ENCODE data around the gene CXXC1.

DNA sequence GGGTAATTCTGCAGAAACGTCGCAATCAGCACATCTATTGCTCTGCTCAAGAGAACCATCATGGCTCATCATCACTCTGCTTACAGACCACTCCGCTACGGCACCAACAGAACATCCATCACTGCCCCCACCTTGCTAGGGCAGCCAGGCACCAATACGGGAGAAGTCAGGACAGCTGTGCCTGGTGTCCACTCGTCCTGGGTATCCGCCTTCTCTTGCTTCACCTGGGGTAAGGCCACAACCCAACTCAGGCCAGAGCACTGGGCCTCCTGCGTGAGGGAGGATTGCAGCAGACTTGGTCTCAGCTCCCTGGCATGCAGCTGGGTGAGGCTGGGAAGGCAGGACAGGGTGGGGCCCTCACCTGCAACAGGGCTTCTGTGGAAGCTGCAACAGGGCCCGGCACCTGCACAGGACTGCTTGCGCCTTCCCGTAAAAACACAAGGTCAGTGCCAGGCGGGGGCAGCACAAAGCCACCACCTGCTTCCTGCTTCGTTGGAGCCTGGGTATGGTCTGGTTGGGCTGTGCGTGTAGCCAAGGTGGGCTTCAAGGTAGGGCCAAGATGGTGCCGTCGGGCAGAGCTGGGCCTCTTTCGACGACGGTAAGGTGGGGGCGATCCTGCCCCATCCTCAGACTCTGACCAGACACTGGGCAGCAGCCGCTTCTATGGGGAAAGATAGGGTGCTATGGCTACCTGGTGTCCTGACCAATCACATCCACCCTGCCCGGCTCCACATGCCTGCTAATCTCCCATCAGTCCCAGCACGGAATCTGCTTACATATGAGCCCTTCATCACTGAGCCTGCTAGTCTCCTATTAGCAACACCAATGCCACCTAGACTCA, 14.1 kb downstream of the CXXC1 start:
- TF ChIP-seq, protein P1, sequence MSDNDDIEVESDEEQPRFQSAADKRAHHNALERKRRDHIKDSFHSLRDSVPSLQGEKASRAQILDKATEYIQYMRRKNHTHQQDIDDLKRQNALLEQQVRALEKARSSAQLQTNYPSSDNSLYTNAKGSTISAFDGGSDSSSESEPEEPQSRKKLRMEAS (IDR thresholded peaks at IDR 0.05) = no peak
- TF ChIP-seq CTCF (IDR thresholded peaks at IDR 0.05; ENCODE audit: low read depth, low read length, missing input control) = no peak
- TF ChIP-seq JUND (IDR thresholded peaks at IDR 0.05) = no peak
- TF ChIP-seq SP1 (IDR thresholded peaks at IDR 0.05) = no peak
- no peak for TF ChIP-seq EGR1 (IDR thresholded peaks at IDR 0.05; ENCODE audit: low read depth in 2 of 2)
- no peak for TF ChIP-seq REST (IDR thresholded peaks at IDR 0.05)
- no peak for TF ChIP-seq FOXA1 (IDR thresholded peaks at IDR 0.05)
- TF ChIP-seq, protein P2, sequence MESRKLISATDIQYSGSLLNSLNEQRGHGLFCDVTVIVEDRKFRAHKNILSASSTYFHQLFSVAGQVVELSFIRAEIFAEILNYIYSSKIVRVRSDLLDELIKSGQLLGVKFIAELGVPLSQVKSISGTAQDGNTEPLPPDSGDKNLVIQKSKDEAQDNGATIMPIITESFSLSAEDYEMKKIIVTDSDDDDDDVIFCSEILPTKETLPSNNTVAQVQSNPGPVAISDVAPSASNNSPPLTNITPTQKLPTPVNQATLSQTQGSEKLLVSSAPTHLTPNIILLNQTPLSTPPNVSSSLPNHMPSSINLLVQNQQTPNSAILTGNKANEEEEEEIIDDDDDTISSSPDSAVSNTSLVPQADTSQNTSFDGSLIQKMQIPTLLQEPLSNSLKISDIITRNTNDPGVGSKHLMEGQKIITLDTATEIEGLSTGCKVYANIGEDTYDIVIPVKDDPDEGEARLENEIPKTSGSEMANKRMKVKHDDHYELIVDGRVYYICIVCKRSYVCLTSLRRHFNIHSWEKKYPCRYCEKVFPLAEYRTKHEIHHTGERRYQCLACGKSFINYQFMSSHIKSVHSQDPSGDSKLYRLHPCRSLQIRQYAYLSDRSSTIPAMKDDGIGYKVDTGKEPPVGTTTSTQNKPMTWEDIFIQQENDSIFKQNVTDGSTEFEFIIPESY (IDR thresholded peaks at IDR 0.05) = no peak
- no peak for TF ChIP-seq TAF1 (conservative IDR thresholded peaks at IDR 0.05)
- no peak for TF ChIP-seq GABPA (IDR thresholded peaks at IDR 0.05 in 1 of 2, conservative IDR thresholded peaks at IDR 0.05 in 1 of 2)
